GM12878 (cell line): ENCODE data around the gene ZNF672. TPM values are rescaled to one million over a fixed set of nuclear protein-coding genes. Genes with fewer than 3 reads are reported as not detected.

ENCODE experiments used
- ATAC-seq: fragments of 200-7000 bp; cut with Tn5 transposase; 3 replicates; pipeline ENCODE4 v1.9.1; 2020; ENCODE audit warnings: mild to moderate bottlenecking, moderate library complexity
- BruUV-seq: library from RNA; stranded (reverse); fragments of 400-500 nt; replicated peaks from 2 replicates; lab custom pipeline; 2021; lab: Mats Ljungman, UMichigan
- CTCF ChIA-PET: fragments of 300-600 bp; sonication (Branson Sonifier 250); formaldehyde crosslinking; extraction: SDS; loops from one replicate; lab custom pipeline; 2021; ENCODE audit warnings: inconsistent platforms; lab: Yijun Ruan, JAX
- POLR2A ChIA-PET: fragments of 350-600 bp; formaldehyde crosslinking; extraction: SDS; loops from one replicate; lab custom pipeline; 2021; ENCODE audit warnings: inconsistent platforms; lab: Charles Lee
- RAD21 ChIA-PET: fragments of 300-600 bp; sonication (Branson Sonifier 250); formaldehyde crosslinking; loops from one replicate; lab custom pipeline; 2023; ENCODE audit warnings: antibody characterized with exemption; ENCODE audit not compliant: unreplicated experiment; lab: Charles Lee
- SMC1A ChIA-PET: fragments of 300-600 bp; sonication (Branson Sonifier 250); formaldehyde crosslinking; loops from one replicate; lab custom pipeline; 2023; ENCODE audit not compliant: unreplicated experiment, uncharacterized antibody; lab: Charles Lee
- DNase-seq: peaks from one replicate; pipeline ENCODE4 v3.0.0-alpha.2; 2011; ENCODE audit warnings: low read depth, low spot score
- FAIRE-seq: peaks from 3 replicates; lab custom pipeline; 2011; peaks lifted over from hg19 to GRCh38; lab: Jason Lieb, UNC
- H2AFZ ChIP-seq: 2 replicates; pipeline ENCODE4 v1.6.0; 2011; ENCODE audit warnings: low read depth, low read length, control low read depth; ENCODE audit not compliant: control insufficient read depth
- H3K27ac ChIP-seq: 2 replicates; pipeline ENCODE4 v1.5.1; 2011; ENCODE audit warnings: control low read depth; ENCODE audit not compliant: control insufficient read depth, insufficient read depth
- H3K27me3 ChIP-seq, 2 experiments: replicated peaks in 1 of 2; 2 replicates each; pipeline versions ENCODE4 v1.6.0 to v1.6.1; 2011; ENCODE audit warnings: low read length in 1 of 2; ENCODE audit not compliant: control insufficient read depth in 2 of 2, insufficient read depth in 2 of 2
- H3K36me3 ChIP-seq, 2 experiments: 2 replicates each; pipeline ENCODE4 v1.5.1; 2011; ENCODE audit warnings: low read length in 1 of 2; ENCODE audit not compliant: control insufficient read depth in 2 of 2, insufficient read depth in 2 of 2
- H3K4me1 ChIP-seq: 2 replicates; pipeline ENCODE4 v1.6.1; 2011; ENCODE audit warnings: mild to moderate bottlenecking, low read length, moderate library complexity, mixed read lengths; ENCODE audit not compliant: control insufficient read depth, insufficient read depth
- H3K4me2 ChIP-seq: 2 replicates; pipeline ENCODE4 v1.6.0; 2011; ENCODE audit warnings: control low read depth; ENCODE audit not compliant: control insufficient read depth, insufficient read depth
- H3K4me3 ChIP-seq: fragments of 200-600 bp; sonication (generic); 2 replicates; pipeline ENCODE4 v1.5.1; 2016
- H3K79me2 ChIP-seq: 2 replicates; pipeline ENCODE4 v1.6.0; 2011; ENCODE audit warnings: low read length; ENCODE audit not compliant: control insufficient read depth, insufficient read depth
- H3K9ac ChIP-seq: 2 replicates; pipeline ENCODE4 v1.8.0; 2011; ENCODE audit warnings: low read length, control low read depth, mixed read lengths; ENCODE audit not compliant: control insufficient read depth, insufficient read depth
- H3K9me3 ChIP-seq: replicated peaks from 3 replicates; pipeline ENCODE4 v1.5.1; 2011; ENCODE audit warnings: mild to moderate bottlenecking, low read length; ENCODE audit not compliant: control insufficient read depth, insufficient read depth
- H4K20me1 ChIP-seq: 2 replicates; pipeline ENCODE4 v1.6.0; 2011; ENCODE audit not compliant: control insufficient read depth, insufficient read depth
- CHD2 ChIP-seq: IDR thresholded peaks from 2 replicates; pipeline ENCODE4 v1.6.1; 2011; ENCODE audit warnings: low read depth, low read length, improper control_type of control experiment, borderline replicate concordance
- KAT2A ChIP-seq: conservative IDR thresholded peaks from 2 replicates; pipeline ENCODE4 v1.6.1; 2011; ENCODE audit warnings: low read depth, low read length; ENCODE audit not compliant: control insufficient read depth
- MXI1 ChIP-seq: fragments of 150-350 bp; IDR thresholded peaks from 2 replicates; pipeline ENCODE4 v1.6.1; 2011; ENCODE audit warnings: low read depth, mild to moderate bottlenecking, inconsistent platforms, low read length, improper control_type of control experiment
- NRF1 ChIP-seq: conservative IDR thresholded peaks from 2 replicates; pipeline ENCODE4 v1.6.1; 2011; ENCODE audit warnings: mild to moderate bottlenecking, low read depth, low read length, improper control_type of control experiment
- RCOR1 ChIP-seq: conservative IDR thresholded peaks from 2 replicates; pipeline ENCODE4 v1.6.1; 2012; ENCODE audit warnings: low read depth, low read length, improper control_type of control experiment
- SREBF1 ChIP-seq: IDR thresholded peaks from 2 replicates; pipeline ENCODE4 v1.6.1; 2012; ENCODE audit warnings: mild to moderate bottlenecking, low read length
- TCF7 ChIP-seq: IDR thresholded peaks from 2 replicates; pipeline ENCODE4 v1.6.1; 2014; ENCODE audit warnings: antibody characterized with exemption, borderline replicate concordance
- ZBTB4 ChIP-seq: fragments of 450-650 bp; formaldehyde crosslinking; IDR thresholded peaks from 2 replicates; pipeline ENCODE4 v1.4.0; 2022; ENCODE audit warnings: mild to moderate bottlenecking, moderate library complexity
- WGBS: methylation state at CpG from one replicate; pipeline ENCODE4 v1.1.6; 2016; ENCODE audit warnings: low lambda C conversion rate; ENCODE audit not compliant: insufficient replicate concordance, insufficient coverage; ENCODE audit errors: missing lambda C conversion rate; 5-methylcytosine and 5-hydroxymethylcytosine counted together
- in situ Hi-C: fragments of 300-500 bp; cut with MboI; formaldehyde crosslinking; loops from 9 replicates; pipeline ENCODE4 v1.14.3; 2018; ENCODE audit warnings: mixed read lengths
- intact Hi-C: fragments of 100-400 bp; cut with micrococcal nuclease; formaldehyde crosslinking; loops from one replicate; pipeline ENCODE4 v1.14.2; 2022; ENCODE audit not compliant: unreplicated experiment
- polyA plus RNA-seq, 11 experiments: library from polyadenylated mRNA; depleted of rRNA in 4 of 11; unstranded in 6 of 11; stranded (reverse) in 5 of 11; fragments of >200 nt; fragmentation: Nextera tagmentation in 4 of 11; fragmentation: Illumina TruSeq in 1 of 11; extraction: Ambion mirVana in 4 of 11; extraction: Trizol in 1 of 11; gene quantifications; 1 replicate in 1 of 11; 2 replicates in 10 of 11; pipeline versions ENCODE4 v1.2.1 to v1.2.3, GENCODE V29; 2011 to 2016; ENCODE audit warnings: inconsistent platforms in 2 of 11, missing spikeins in 2 of 11, low read depth in 1 of 11
- total RNA-seq, 4 experiments: library from RNA; depleted of rRNA in 3 of 4; stranded (reverse); fragments of >200 nt in 3 of 4; fragmentation: Illumina TruSeq in 1 of 4; extraction: Trizol in 1 of 4; gene quantifications; 2 replicates each; pipeline versions ENCODE4 v1.2.1 to v1.2.3, GENCODE V29; 2013 to 2021
- TF ChIP-seq, protein P1 (sequence below): fragments of 450-650 bp; IDR thresholded peaks from 2 replicates; pipeline ENCODE4 v1.6.1; 2016; ENCODE audit warnings: mild to moderate bottlenecking

Gene ZNF672
- total and polyA plus RNA-seq, 10 of the 15 experiments (the other 5 are each of a cell fraction or from before 2014, with no cell fraction given): 2.9 to 51.3 (median 39.8) TPM

DNA sequence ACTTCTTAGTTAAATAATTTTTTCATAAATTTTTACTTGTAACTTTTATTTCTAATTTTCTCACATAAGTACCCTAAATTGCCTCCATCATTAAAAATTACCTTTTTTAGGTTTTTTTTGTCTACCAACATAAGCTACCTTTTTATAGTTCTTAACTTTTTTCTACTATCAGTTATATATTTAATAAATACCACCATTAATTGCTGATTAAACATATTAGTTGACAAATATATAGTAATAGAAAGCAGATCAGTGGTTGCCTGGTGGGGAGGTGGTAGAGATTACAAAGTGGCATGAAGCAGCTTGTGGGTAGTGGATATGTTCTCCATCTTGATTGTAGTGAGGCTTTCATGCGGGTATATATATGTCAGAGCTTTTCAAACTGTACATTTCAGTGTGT, 6.2 kb upstream of the ZNF672 start (continued):
- no peak for TF ChIP-seq ZBTB4 (CRISPR knock-in tag)
- no peak for TF ChIP-seq TCF7
- TF ChIP-seq SREBF1: no peak
- no peak for TF ChIP-seq CHD2
- TF ChIP-seq, protein P1, sequence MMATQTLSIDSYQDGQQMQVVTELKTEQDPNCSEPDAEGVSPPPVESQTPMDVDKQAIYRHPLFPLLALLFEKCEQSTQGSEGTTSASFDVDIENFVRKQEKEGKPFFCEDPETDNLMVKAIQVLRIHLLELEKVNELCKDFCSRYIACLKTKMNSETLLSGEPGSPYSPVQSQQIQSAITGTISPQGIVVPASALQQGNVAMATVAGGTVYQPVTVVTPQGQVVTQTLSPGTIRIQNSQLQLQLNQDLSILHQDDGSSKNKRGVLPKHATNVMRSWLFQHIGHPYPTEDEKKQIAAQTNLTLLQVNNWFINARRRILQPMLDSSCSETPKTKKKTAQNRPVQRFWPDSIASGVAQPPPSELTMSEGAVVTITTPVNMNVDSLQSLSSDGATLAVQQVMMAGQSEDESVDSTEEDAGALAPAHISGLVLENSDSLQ: no peak
- no peak for TF ChIP-seq RCOR1

GRCh38 chr1:248834343-248834940, 3.6 kb upstream of the ZNF672 start:
- RAD21 ChIA-PET: no interaction called here
- BruUV-seq: no TSS peak
- no peak overlapping the region for H3K4me3 ChIP-seq
- FAIRE-seq (no peak), DNase-seq (no peak)
- H3K4me2 ChIP-seq: no peak overlapping the region
- 46% methylated on average over 7 of the region's 7 CpGs for WGBS
- SMC1A ChIA-PET: no interaction called here
- TF ChIP-seq NRF1: no peak
- no peak for TF ChIP-seq KAT2A
- TF ChIP-seq MXI1: no peak
- TF ChIP-seq, all 136 proteins: peak for 0
- intact Hi-C loops (no loop called here), in situ Hi-C loops (no loop called here)
- Histone ChIP-seq H3K79me2 (peaks cover 9% of the 10 kb centered on the region), H3K36me3 (no peaks in the 10 kb centered on the region), H3K4me1 (peaks cover 4% of the 10 kb centered on the region; the same call in 1 of the 2 replicates), H2AFZ (peak overlapping the region; percentile 26), H3K27me3 (no peaks in the 10 kb centered on the region), H3K27ac (no peak overlapping the region), H3K9me3 (no peaks in the 10 kb centered on the region), H3K9ac (no peak overlapping the region), H4K20me1 (no peaks in the 10 kb centered on the region)
- POLR2A ChIA-PET: no interaction called here
- CTCF ChIA-PET: no interaction called here
- ATAC-seq: no peak
